ENCODE measurements around the gene CD274.

- TF ChIP-seq FOXK1 (CRISPR knock-in tag; IDR thresholded peaks at IDR 0.05) (no peak), MAX (CRISPR knock-in tag; IDR thresholded peaks at IDR 0.05) (no peak), CTCF (IDR thresholded peaks at IDR 0.05) (no peak), USF2 (CRISPR knock-in tag; IDR thresholded peaks at IDR 0.05) (no peak), GRHL2 (CRISPR knock-in tag; IDR thresholded peaks at IDR 0.05; ENCODE audit: insufficient replicate concordance, severe bottlenecking) (no peak), ELF4 (CRISPR knock-in tag; IDR thresholded peaks at IDR 0.05; ENCODE audit: low read depth) (no peak), NFATC4 (CRISPR knock-in tag; IDR thresholded peaks at IDR 0.05) (no peak), RELA (CRISPR knock-in tag; IDR thresholded peaks at IDR 0.05; ENCODE audit: borderline replicate concordance) (no peak)
Observed at GRCh38 chr9:5479994-5480694, 29.8 kb downstream of the CD274 start.

Data from WTC11 (cell line).